ENCODE data around the gene LHFPL6.

Gene LHFPL6

GRCh38 chr13:39536906-39537305, 66.1 kb downstream of the LHFPL6 start:
- H3K56ac ChIP-seq (ENCODE audit: low read length) = no peak overlapping the region
- DNase-seq = no peak
- no CpG with 5 or more reads among the region's 7 CpGs for WGBS (ENCODE audit: extremely low coverage, insufficient coverage, low lambda C conversion rate)
- H3K4me3 ChIP-seq (ENCODE audit: low read length) = no peak overlapping the region
- no peak overlapping the region for H4K8ac ChIP-seq (ENCODE audit: low read depth, low read length)
- H3K79me2 ChIP-seq (ENCODE audit: control insufficient read depth, insufficient read depth, low read length) = no peaks in the 10 kb centered on the region
- H2BK120ac ChIP-seq (ENCODE audit: low read depth, low read length) = no peak overlapping the region
- H3K4me1 ChIP-seq (ENCODE audit: control insufficient read depth, low read depth, low read length) = no peaks in the 10 kb centered on the region
- no peak overlapping the region for H3K23ac ChIP-seq (ENCODE audit: low read length)
- H3K9ac ChIP-seq (ENCODE audit: low read length) = no peak overlapping the region
- H3K36me3 ChIP-seq (ENCODE audit: control insufficient read depth, insufficient read depth, low read length) = no peaks in the 10 kb centered on the region
- H3K27ac ChIP-seq (ENCODE audit: low read depth, low read length) = no peak overlapping the region
- no peak overlapping the region for H2BK5ac ChIP-seq (ENCODE audit: low read length)
- H4K5ac ChIP-seq (ENCODE audit: low read length) = no peak overlapping the region
- no peak overlapping the region for H2BK15ac ChIP-seq (replicated peaks; ENCODE audit: low read depth)
- no peaks in the 10 kb centered on the region for H3K27me3 ChIP-seq (ENCODE audit: insufficient read depth, low read length, poor library complexity)
- H3K18ac ChIP-seq (ENCODE audit: low read length) = no peak overlapping the region
- H3K4ac ChIP-seq (ENCODE audit: low read depth, low read length) = no peak overlapping the region
- H3K4me2 ChIP-seq (ENCODE audit: low read length) = no peak overlapping the region
- no peak overlapping the region for H2AK5ac ChIP-seq (ENCODE audit: low read length)
- no peaks in the 10 kb centered on the region for H3K79me1 ChIP-seq (ENCODE audit: low read length)

DNA sequence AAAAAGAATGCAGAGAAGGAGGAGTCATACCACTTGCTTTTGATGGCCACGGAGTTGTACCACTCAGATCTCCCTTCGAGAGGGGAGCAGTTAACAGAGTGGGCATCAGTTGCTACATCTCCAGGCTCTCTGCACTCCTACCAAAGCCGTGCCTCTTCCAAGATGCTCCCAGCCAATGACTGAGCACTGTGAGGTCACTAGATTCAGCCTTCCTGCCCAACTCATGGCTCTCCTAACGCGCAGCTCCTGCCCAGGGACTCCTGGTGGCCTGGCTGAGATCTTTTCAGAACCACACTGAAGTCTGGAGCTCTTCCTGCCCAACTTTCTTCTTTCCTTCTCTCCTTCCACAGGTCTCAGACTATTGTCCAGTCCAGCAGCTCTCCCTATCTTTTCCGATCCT, 66.7 kb downstream of the LHFPL6 start:
- no peak overlapping the region for H3K4me2 ChIP-seq (ENCODE audit: low read length)
- H3K9ac ChIP-seq (ENCODE audit: low read length) = no peak overlapping the region
- no peak overlapping the region for H3K18ac ChIP-seq (ENCODE audit: low read length)
- H3K79me1 ChIP-seq (ENCODE audit: low read length) = no peaks in the 10 kb centered on the region
- H3K23ac ChIP-seq (ENCODE audit: low read length) = no peak overlapping the region
- H3K4me1 ChIP-seq (ENCODE audit: control insufficient read depth, low read depth, low read length) = no peaks in the 10 kb centered on the region
- H4K5ac ChIP-seq (ENCODE audit: low read length) = no peak overlapping the region
- no peak for DNase-seq
- no peak overlapping the region for H4K8ac ChIP-seq (ENCODE audit: low read depth, low read length)
- no peak overlapping the region for H3K4ac ChIP-seq (ENCODE audit: low read depth, low read length)
- no peak overlapping the region for H2BK5ac ChIP-seq (ENCODE audit: low read length)
- H3K79me2 ChIP-seq (ENCODE audit: control insufficient read depth, insufficient read depth, low read length) = no peaks in the 10 kb centered on the region
- H3K4me3 ChIP-seq (ENCODE audit: low read length) = no peak overlapping the region
- H2AK5ac ChIP-seq (ENCODE audit: low read length) = no peak overlapping the region
- no peaks in the 10 kb centered on the region for H3K36me3 ChIP-seq (ENCODE audit: control insufficient read depth, insufficient read depth, low read length)
- no CpG with 5 or more reads among the region's 6 CpGs for WGBS (ENCODE audit: extremely low coverage, insufficient coverage, low lambda C conversion rate)
- H2BK120ac ChIP-seq (ENCODE audit: low read depth, low read length) = no peak overlapping the region
- no peak overlapping the region for H2BK15ac ChIP-seq (replicated peaks; ENCODE audit: low read depth)
- no peaks in the 10 kb centered on the region for H3K27me3 ChIP-seq (ENCODE audit: insufficient read depth, low read length, poor library complexity)
- no peak overlapping the region for H3K56ac ChIP-seq (ENCODE audit: low read length)
- H3K27ac ChIP-seq (ENCODE audit: low read depth, low read length) = no peak overlapping the region

GRCh38 chr13:39533651-39534150, 69.3 kb downstream of the LHFPL6 start:
- no peak overlapping the region for H3K56ac ChIP-seq (ENCODE audit: low read length)
- no peak overlapping the region for H2BK15ac ChIP-seq (replicated peaks; ENCODE audit: low read depth)
- H2BK5ac ChIP-seq (ENCODE audit: low read length) = no peak overlapping the region
- no peaks in the 10 kb centered on the region for H3K27me3 ChIP-seq (ENCODE audit: insufficient read depth, low read length, poor library complexity)
- H3K23ac ChIP-seq (ENCODE audit: low read length) = no peak overlapping the region
- no peak overlapping the region for H3K4me3 ChIP-seq (ENCODE audit: low read length)
- H3K18ac ChIP-seq (ENCODE audit: low read length) = no peak overlapping the region
- H3K4me1 ChIP-seq (ENCODE audit: control insufficient read depth, low read depth, low read length) = no peaks in the 10 kb centered on the region
- no peak overlapping the region for H3K9ac ChIP-seq (ENCODE audit: low read length)
- H3K79me2 ChIP-seq (ENCODE audit: control insufficient read depth, insufficient read depth, low read length) = no peaks in the 10 kb centered on the region
- no peak overlapping the region for H2BK120ac ChIP-seq (ENCODE audit: low read depth, low read length)
- WGBS (ENCODE audit: extremely low coverage, insufficient coverage, low lambda C conversion rate) = no CpG with 5 or more reads among the region's 3 CpGs
- no peak overlapping the region for H3K4me2 ChIP-seq (ENCODE audit: low read length)
- H3K36me3 ChIP-seq (ENCODE audit: control insufficient read depth, insufficient read depth, low read length) = no peaks in the 10 kb centered on the region
- H3K79me1 ChIP-seq (ENCODE audit: low read length) = no peaks in the 10 kb centered on the region
- no peak overlapping the region for H4K8ac ChIP-seq (ENCODE audit: low read depth, low read length)
- no peak overlapping the region for H3K4ac ChIP-seq (ENCODE audit: low read depth, low read length)
- H3K27ac ChIP-seq (ENCODE audit: low read depth, low read length) = no peak overlapping the region
- no peak overlapping the region for H4K5ac ChIP-seq (ENCODE audit: low read length)
- no peak for DNase-seq
- H2AK5ac ChIP-seq (ENCODE audit: low read length) = no peak overlapping the region

DNA sequence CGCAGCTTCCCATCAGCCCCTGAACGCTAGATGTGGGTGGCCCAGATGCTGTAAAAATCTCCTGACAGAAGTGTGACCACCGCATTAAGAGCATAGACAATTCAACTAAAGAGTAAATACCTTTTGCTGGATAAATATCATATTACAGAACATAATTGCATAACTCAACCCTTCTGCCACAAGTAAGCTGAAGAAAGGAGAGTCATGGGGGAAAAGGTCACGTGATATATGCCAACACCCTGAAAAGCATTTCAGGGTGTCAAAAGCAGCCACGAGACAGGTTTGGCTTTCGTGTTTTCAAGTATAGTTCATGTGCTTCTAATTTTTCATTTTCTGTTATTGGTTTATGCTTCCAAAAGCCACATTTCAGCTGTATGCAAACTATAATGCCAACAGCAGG, 71.3 kb downstream of the LHFPL6 start:
- Histone ChIP-seq H3K79me1 (ENCODE audit: low read length) (no peaks in the 10 kb centered on the region), H2BK5ac (ENCODE audit: low read length) (no peak overlapping the region), H3K4ac (ENCODE audit: low read depth, low read length) (no peak overlapping the region), H2AK5ac (ENCODE audit: low read length) (no peak overlapping the region), H3K9ac (ENCODE audit: low read length) (no peak overlapping the region), H2BK120ac (ENCODE audit: low read depth, low read length) (no peak overlapping the region), H3K79me2 (ENCODE audit: control insufficient read depth, insufficient read depth, low read length) (no peaks in the 10 kb centered on the region), H3K4me3 (ENCODE audit: low read length) (no peak overlapping the region), H3K27ac (ENCODE audit: low read depth, low read length) (no peak overlapping the region), H3K27me3 (ENCODE audit: insufficient read depth, low read length, poor library complexity) (no peaks in the 10 kb centered on the region), H2BK15ac (replicated peaks; ENCODE audit: low read depth) (no peak overlapping the region), H4K8ac (ENCODE audit: low read depth, low read length) (no peak overlapping the region), H3K36me3 (ENCODE audit: control insufficient read depth, insufficient read depth, low read length) (no peaks in the 10 kb centered on the region), H4K5ac (ENCODE audit: low read length) (no peak overlapping the region), H3K4me2 (ENCODE audit: low read length) (no peak overlapping the region), H3K23ac (ENCODE audit: low read length) (no peak overlapping the region), H3K56ac (ENCODE audit: low read length) (no peak overlapping the region), H3K18ac (ENCODE audit: low read length) (no peak overlapping the region), H3K4me1 (ENCODE audit: control insufficient read depth, low read depth, low read length) (no peaks in the 10 kb centered on the region)
- no peak for DNase-seq
- WGBS (ENCODE audit: extremely low coverage, insufficient coverage, low lambda C conversion rate) = no CpG with 5 or more reads among the region's 6 CpGs

GRCh38 chr13:39530916-39531315, 72.1 kb downstream of the LHFPL6 start:
- Histone ChIP-seq H3K4me1 (ENCODE audit: control insufficient read depth, low read depth, low read length) (no peaks in the 10 kb centered on the region), H3K27ac (ENCODE audit: low read depth, low read length) (no peak overlapping the region), H3K4me2 (ENCODE audit: low read length) (no peak overlapping the region), H3K56ac (ENCODE audit: low read length) (no peak overlapping the region), H3K27me3 (ENCODE audit: insufficient read depth, low read length, poor library complexity) (no peaks in the 10 kb centered on the region), H4K8ac (ENCODE audit: low read depth, low read length) (no peak overlapping the region), H3K79me1 (ENCODE audit: low read length) (no peaks in the 10 kb centered on the region), H3K4me3 (ENCODE audit: low read length) (no peak overlapping the region), H2AK5ac (ENCODE audit: low read length) (no peak overlapping the region), H4K5ac (ENCODE audit: low read length) (no peak overlapping the region), H3K36me3 (ENCODE audit: control insufficient read depth, insufficient read depth, low read length) (no peaks in the 10 kb centered on the region), H2BK15ac (replicated peaks; ENCODE audit: low read depth) (no peak overlapping the region), H2BK120ac (ENCODE audit: low read depth, low read length) (no peak overlapping the region), H3K4ac (ENCODE audit: low read depth, low read length) (no peak overlapping the region), H3K18ac (ENCODE audit: low read length) (no peak overlapping the region), H3K79me2 (ENCODE audit: control insufficient read depth, insufficient read depth, low read length) (no peaks in the 10 kb centered on the region), H3K9ac (ENCODE audit: low read length) (no peak overlapping the region), H3K23ac (ENCODE audit: low read length) (no peak overlapping the region), H2BK5ac (ENCODE audit: low read length) (no peak overlapping the region)
- no CpG with 5 or more reads among the region's 3 CpGs for WGBS (ENCODE audit: extremely low coverage, insufficient coverage, low lambda C conversion rate)
- no peak for DNase-seq

- Histone ChIP-seq H3K79me2 (ENCODE audit: control insufficient read depth, insufficient read depth, low read length) (no peaks in the 10 kb centered on the region), H3K27ac (ENCODE audit: low read depth, low read length) (no peak overlapping the region), H2BK5ac (ENCODE audit: low read length) (no peak overlapping the region), H3K79me1 (ENCODE audit: low read length) (no peaks in the 10 kb centered on the region), H3K56ac (ENCODE audit: low read length) (no peak overlapping the region), H4K5ac (ENCODE audit: low read length) (no peak overlapping the region), H3K4ac (ENCODE audit: low read depth, low read length) (no peak overlapping the region), H2BK120ac (ENCODE audit: low read depth, low read length) (no peak overlapping the region), H3K23ac (ENCODE audit: low read length) (no peak overlapping the region), H3K18ac (ENCODE audit: low read length) (no peak overlapping the region), H3K36me3 (ENCODE audit: control insufficient read depth, insufficient read depth, low read length) (no peaks in the 10 kb centered on the region), H3K4me3 (ENCODE audit: low read length) (no peak overlapping the region), H2AK5ac (ENCODE audit: low read length) (no peak overlapping the region), H3K9ac (ENCODE audit: low read length) (no peak overlapping the region), H3K4me1 (ENCODE audit: control insufficient read depth, low read depth, low read length) (no peaks in the 10 kb centered on the region), H3K27me3 (ENCODE audit: insufficient read depth, low read length, poor library complexity) (no peaks in the 10 kb centered on the region), H2BK15ac (replicated peaks; ENCODE audit: low read depth) (no peak overlapping the region), H3K4me2 (ENCODE audit: low read length) (no peak overlapping the region), H4K8ac (ENCODE audit: low read depth, low read length) (no peak overlapping the region)
- no peak for DNase-seq
- whole genome bisulfite sequencing (ENCODE audit: extremely low coverage, insufficient coverage, low lambda C conversion rate) = no CpG with 5 or more reads among the region's 3 CpGs
These were observed 74.4 kb downstream of the LHFPL6 start for GRCh38 chr13:39528661-39528980.
